ENCODE data around the gene CLASRP.

DNA sequence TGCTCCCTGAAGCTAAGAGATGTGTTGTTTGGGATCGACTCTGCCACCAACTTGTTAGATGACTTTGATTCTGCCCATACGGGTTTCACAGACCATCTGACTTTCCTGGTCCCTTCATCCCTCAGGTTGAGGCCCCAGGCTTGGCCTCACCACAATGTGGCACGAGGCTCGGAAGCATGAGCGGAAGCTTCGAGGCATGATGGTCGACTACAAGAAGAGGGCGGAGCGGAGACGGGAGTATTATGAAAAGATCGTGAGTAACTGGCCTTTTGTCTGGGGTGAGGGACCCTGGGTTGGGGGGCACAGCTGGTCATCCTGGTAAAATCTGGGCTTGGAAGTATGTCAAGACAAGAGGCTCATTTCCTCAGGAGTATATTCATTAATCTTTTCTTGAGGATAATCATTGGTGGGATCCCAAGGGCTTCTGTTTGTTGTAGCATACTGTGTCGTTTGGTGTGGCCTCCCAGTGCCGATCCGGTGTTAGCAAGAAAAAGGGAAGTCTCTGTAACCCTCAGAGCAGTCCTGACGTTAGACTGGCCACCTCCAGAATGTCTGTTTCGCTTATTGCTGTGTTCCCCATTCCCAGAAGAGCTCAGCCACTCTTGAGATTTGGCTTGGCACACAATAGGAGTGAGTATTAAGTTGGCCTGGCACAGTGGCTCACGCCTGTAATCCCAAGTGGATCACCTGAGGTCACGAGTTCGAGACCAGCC, 1.4 kb downstream of the CLASRP start:
- TF ChIP-seq, protein P1, sequence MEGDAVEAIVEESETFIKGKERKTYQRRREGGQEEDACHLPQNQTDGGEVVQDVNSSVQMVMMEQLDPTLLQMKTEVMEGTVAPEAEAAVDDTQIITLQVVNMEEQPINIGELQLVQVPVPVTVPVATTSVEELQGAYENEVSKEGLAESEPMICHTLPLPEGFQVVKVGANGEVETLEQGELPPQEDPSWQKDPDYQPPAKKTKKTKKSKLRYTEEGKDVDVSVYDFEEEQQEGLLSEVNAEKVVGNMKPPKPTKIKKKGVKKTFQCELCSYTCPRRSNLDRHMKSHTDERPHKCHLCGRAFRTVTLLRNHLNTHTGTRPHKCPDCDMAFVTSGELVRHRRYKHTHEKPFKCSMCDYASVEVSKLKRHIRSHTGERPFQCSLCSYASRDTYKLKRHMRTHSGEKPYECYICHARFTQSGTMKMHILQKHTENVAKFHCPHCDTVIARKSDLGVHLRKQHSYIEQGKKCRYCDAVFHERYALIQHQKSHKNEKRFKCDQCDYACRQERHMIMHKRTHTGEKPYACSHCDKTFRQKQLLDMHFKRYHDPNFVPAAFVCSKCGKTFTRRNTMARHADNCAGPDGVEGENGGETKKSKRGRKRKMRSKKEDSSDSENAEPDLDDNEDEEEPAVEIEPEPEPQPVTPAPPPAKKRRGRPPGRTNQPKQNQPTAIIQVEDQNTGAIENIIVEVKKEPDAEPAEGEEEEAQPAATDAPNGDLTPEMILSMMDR (IDR thresholded peaks at IDR 0.05), result no peak
- TF ChIP-seq POLR2A (IDR thresholded peaks at IDR 0.05), result peak in 1 of 3 donors; percentile 19
